ENCODE measurements around the gene CSMD2. TPM values are rescaled to one million over a fixed set of nuclear protein-coding genes. Genes with fewer than 3 reads are reported as not detected.

The CSMD2 gene
- polyA plus RNA-seq, 1 of the 3 experiments (the other 2 are of a cell fraction), result not detected

GRCh38 chr1:33606272-33606671, 558.8 kb downstream of the CSMD2 start (continued):
- TF ChIP-seq CTCF (IDR thresholded peaks at IDR 0.05) (no peak), TEAD4 (IDR thresholded peaks at IDR 0.05; ENCODE audit: borderline replicate concordance, insufficient read depth) (no peak), FOXJ3 (CRISPR knock-in tag; IDR thresholded peaks at IDR 0.05) (no peak), GABPA (IDR thresholded peaks at IDR 0.05; ENCODE audit: low read depth) (no peak)

GRCh38 chr1:33602271-33602670, 562.8 kb downstream of the CSMD2 start:
- no peaks in the 10 kb centered on the region for H3K27me3 ChIP-seq (ENCODE audit: insufficient read depth)
- H3K36me3 ChIP-seq (replicated peaks in 1 of 2; ENCODE audit: control insufficient read depth in 1 of 2, insufficient read depth in 2 of 2, low read length in 1 of 2), result no peaks in the 10 kb centered on the region
- DNase-seq, result no peak
- H3F3A ChIP-seq (replicated peaks; ENCODE audit: insufficient read depth), result no peaks in the 10 kb centered on the region
- TF ChIP-seq USF1 (IDR thresholded peaks at IDR 0.05; ENCODE audit: borderline replicate concordance, low read depth) (no peak), MXI1 (IDR thresholded peaks at IDR 0.05; ENCODE audit: low read depth, low read length) (no peak), MEF2A (IDR thresholded peaks at IDR 0.05; ENCODE audit: borderline replicate concordance, low read depth) (no peak), NFIC (IDR thresholded peaks at IDR 0.05; ENCODE audit: borderline replicate concordance) (no peak), REST (IDR thresholded peaks at IDR 0.05; ENCODE audit: low read depth, low read length) (no peak), GABPA (IDR thresholded peaks at IDR 0.05; ENCODE audit: low read depth) (no peak), MAX (IDR thresholded peaks at IDR 0.05; ENCODE audit: low read depth) (no peak), TEAD4 (IDR thresholded peaks at IDR 0.05; ENCODE audit: borderline replicate concordance, insufficient read depth) (no peak), IRF3 (IDR thresholded peaks at IDR 0.05; ENCODE audit: low read depth, low read length) (no peak), ELF1 (IDR thresholded peaks at IDR 0.05) (no peak), FOXJ3 (CRISPR knock-in tag; IDR thresholded peaks at IDR 0.05) (no peak)
- no peak overlapping the region for H3K4me3 ChIP-seq (ENCODE audit: low read depth in 2 of 2, low read length in 1 of 2)
- no peak overlapping the region for H2AFZ ChIP-seq (ENCODE audit: low read depth)
- H3K27ac ChIP-seq (ENCODE audit: low read depth in 2 of 2, low read length in 1 of 2), result no peak overlapping the region
- H3K9me2 ChIP-seq, result no peaks in the 10 kb centered on the region
- no peaks in the 10 kb centered on the region for H3K79me2 ChIP-seq (ENCODE audit: insufficient read depth)
- H3K9ac ChIP-seq, result no peak overlapping the region
- H4K20me1 ChIP-seq (ENCODE audit: insufficient read depth), result no peaks in the 10 kb centered on the region
- no CpG with 5 or more reads among the region's 9 CpGs for WGBS (ENCODE audit: low lambda C conversion rate)
- no peak overlapping the region for H3K4me2 ChIP-seq
- CTCF ChIA-PET, result interaction anchor here (6.8 kb wide), 1 partner anchor 10 kb away, joined by 41 read pairs; no protein-coding TSS in a partner anchor
- POLR2A ChIA-PET, result no interaction called here
- no peaks in the 10 kb centered on the region for H3K9me3 ChIP-seq
- H3K4me1 ChIP-seq (ENCODE audit: control insufficient read depth in 1 of 2, insufficient read depth in 2 of 2, low read depth in 1 of 2, low read length in 1 of 2), result no peaks in the 10 kb centered on the region; a peak in 1 of 4 replicates
